ENCODE data around the gene DGKI.

GRCh38 chr7:137342265-137342664 lies 504.5 kb downstream of the DGKI start:
- TF ChIP-seq CTCF (conservative IDR thresholded peaks at IDR 0.05; ENCODE audit: low read depth, low read length) (no peak), EZH2 (IDR thresholded peaks at IDR 0.05; ENCODE audit: borderline replicate concordance, low read depth, low read length, poor library complexity, severe bottlenecking) (no peak)
